Measurements from ENCODE around the gene RSPH10B2. TPM values are rescaled to one million over a fixed set of nuclear protein-coding genes. Genes with fewer than 3 reads are reported as not detected.
A peak's percentile ranks its signal among the peaks of the same experiment; 100 is the strongest.
"Not testable (repeated sequence)": the region's sequence is repeated elsewhere in the genome, so short reads cannot be mapped to it uniquely, and the experiment has no call there.

Gene RSPH10B2
- polyA plus RNA-seq, 2 of the 4 experiments (the other 2 are of a cell fraction): 0.08 TPM; not detected in 1

DNA sequence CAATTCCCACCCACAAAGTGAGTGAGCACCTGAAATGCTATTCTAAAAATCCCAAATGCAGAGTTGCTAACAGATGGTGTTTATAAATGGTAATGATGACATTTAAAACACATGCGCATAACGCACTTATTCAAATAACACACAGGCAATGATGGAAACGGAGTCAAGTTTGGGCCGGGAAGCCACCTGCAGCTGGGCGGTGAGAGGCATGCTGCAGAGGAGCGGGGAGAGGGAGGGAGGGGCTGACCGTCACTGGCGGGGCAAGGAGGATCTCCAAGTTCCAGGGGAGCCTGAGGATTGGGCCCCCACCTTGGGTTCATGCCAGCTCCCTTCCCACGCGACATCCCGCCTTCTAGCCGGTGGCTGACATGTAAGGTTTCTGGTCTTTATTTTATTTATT, 7.3 kb downstream of the RSPH10B2 start:
- FAIRE-seq; DNase-seq (ENCODE audit: low read depth in 1 of 2, low spot score in 1 of 2); H3K27ac ChIP-seq; ATAC-seq; H3K9me3 ChIP-seq; POLR2A ChIA-PET; H3K4me2 ChIP-seq; H3K4me3 ChIP-seq; CTCF ChIA-PET; H3K4me1 ChIP-seq: not testable (repeated sequence)
- 100% methylated on average over 4 of the region's 12 CpGs for WGBS (ENCODE audit: missing lambda C conversion rate)

DNA sequence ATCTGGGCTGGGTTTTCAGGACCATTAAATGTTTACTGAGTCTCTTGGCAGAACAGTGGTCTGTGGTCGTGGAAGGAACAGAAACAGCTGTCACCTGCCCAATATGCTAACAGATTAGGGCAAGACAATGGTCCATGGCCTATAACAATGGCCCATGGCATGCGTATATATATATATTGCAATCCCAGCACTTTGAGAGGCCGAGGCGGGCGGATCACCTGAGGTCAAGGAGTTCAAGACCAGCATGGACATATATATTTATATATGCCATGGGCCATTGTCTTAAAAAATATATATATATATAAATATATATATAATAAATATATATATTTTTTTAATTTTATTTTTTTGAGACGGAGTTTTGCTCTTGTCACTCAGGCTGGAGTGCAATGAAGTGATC, 27.7 kb downstream of the RSPH10B2 start:
- FAIRE-seq; DNase-seq (ENCODE audit: low read depth in 1 of 2, low spot score in 1 of 2); CTCF ChIA-PET; H3K4me1 ChIP-seq; POLR2A ChIA-PET; H3K4me2 ChIP-seq; ATAC-seq; H3K27ac ChIP-seq; H3K9me3 ChIP-seq; H3K4me3 ChIP-seq: not testable (repeated sequence)
- WGBS (ENCODE audit: missing lambda C conversion rate): 76% methylated on average over 5 of the region's 6 CpGs

DNA sequence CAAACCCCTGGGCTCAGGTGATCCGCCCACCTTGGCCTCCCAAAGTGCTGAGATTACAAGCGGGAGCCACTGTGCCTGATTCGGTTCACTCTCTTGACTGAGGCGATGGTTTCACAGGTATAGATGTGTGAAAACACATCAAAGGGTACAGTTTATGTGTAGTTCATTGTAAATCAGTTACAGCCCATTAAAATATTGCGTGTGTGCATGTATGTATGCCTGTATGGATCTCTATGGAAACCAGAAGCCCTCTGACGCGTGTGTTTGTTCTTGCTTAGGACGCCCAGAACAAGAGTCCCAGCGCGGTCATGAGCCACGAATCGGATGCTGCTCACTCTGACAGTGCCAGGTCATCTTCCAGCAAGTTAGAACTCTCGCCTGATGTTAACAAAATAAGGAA, 35.5 kb downstream of the RSPH10B2 start:
- POLR2A ChIA-PET; FAIRE-seq; H3K4me3 ChIP-seq; H3K4me2 ChIP-seq; H3K27ac ChIP-seq; H3K9me3 ChIP-seq; CTCF ChIA-PET; DNase-seq (ENCODE audit: low read depth in 1 of 2, low spot score in 1 of 2); ATAC-seq; H3K4me1 ChIP-seq: not testable (repeated sequence)
- no CpG with 5 or more reads among the region's 13 CpGs for WGBS (ENCODE audit: missing lambda C conversion rate)

DNA sequence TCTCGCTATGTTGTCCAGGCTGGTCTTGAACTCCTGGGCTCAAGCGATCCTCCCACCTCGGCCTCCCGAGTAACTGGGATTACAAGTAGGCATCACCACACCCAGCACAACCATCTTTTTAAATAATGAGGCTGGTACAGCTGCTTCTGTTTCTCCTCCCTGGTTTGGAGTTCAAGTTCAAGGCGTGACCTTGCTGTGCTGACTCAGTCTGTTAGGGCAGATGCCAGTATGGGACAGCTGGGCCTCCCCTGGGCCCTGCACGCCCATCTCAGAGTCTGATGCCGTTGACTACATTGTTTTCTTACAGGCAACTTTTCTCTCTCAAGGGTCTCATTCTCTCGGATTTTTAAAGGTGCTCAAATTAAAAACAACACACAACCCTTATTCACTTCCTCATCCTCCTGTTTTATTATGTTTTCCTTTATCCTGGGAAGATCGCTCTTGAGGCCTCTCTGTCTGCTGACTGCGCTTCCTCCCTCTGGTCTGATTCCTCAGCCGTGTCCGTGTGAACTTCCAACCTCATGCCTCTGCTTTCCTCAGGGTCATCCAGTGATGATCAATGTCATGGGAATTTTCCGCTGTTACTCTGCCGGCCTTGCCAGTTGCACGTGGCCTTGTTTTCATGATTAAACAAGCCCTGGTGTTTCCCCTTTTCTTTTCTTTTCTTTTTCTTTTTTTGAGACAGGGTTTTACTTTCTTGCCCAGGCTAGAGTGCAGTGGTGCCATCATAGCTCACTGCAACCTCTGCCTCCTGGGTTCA, 38.4 kb downstream of the RSPH10B2 start:
- H3K4me3 ChIP-seq, CTCF ChIA-PET, H3K4me2 ChIP-seq, H3K4me1 ChIP-seq, POLR2A ChIA-PET, H3K27ac ChIP-seq, FAIRE-seq, H3K9me3 ChIP-seq: not testable (repeated sequence)
- WGBS (ENCODE audit: missing lambda C conversion rate): 84% methylated on average over 6 of the region's 15 CpGs
- DNase-seq (ENCODE audit: low read depth in 1 of 2, low spot score in 1 of 2): peak in 1 of 2 experiments; percentile 3
- peak; percentile 48 to 57; a peak in 4 of 6 replicates for ATAC-seq

DNA sequence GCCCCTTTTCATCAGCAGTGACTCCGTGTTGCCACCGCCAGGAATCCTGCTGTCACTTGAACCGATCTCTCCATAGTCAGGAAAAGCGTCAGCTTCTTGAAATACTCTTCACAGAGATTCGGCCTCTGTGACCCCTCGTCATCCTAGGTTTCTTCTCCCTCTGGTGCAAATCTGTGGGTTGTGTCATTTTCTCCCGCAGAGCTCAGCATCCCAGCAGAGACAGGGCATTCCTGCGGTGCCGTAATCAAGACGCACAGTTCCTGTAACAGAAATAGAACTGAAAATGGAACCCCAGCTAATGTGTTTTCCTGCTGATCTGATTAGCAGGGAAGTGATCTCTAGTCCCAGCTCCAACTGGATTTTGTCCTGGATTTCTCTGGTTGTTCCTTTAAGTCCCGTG, 40.4 kb downstream of the RSPH10B2 start:
- H3K27ac ChIP-seq: not testable (repeated sequence)

DNA sequence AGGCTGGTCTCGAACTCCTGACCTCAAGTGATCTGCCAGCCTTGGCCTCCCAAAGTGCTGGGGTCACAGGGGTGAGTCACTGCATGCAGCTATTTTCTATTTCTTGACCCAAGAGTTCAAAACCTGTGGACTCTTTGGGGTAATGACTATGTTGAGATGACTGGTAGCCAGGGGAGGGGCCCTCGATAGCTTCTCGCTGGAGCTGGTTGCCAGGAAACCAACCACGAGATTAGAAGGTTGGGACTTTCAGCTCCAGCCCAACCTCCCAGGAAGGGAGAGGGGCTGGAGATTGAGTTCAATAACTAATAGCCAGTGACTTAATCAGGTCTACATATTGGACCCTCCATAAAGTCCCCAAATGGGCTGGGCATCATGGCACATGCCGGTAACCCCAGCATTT, 43.3 kb downstream of the RSPH10B2 start:
- POLR2A ChIA-PET; H3K4me2 ChIP-seq; FAIRE-seq; H3K4me1 ChIP-seq; H3K27ac ChIP-seq; H3K9me3 ChIP-seq; ATAC-seq; H3K4me3 ChIP-seq; DNase-seq (ENCODE audit: low read depth in 1 of 2, low spot score in 1 of 2); CTCF ChIA-PET: not testable (repeated sequence)
- 86% methylated on average over 3 of the region's 5 CpGs for WGBS (ENCODE audit: missing lambda C conversion rate)

More for the DNA sequence above, 40.4 kb downstream of the RSPH10B2 start:
- FAIRE-seq; H3K4me1 ChIP-seq; POLR2A ChIA-PET; H3K4me3 ChIP-seq; CTCF ChIA-PET; DNase-seq (ENCODE audit: low read depth in 1 of 2, low spot score in 1 of 2); H3K9me3 ChIP-seq; ATAC-seq; H3K4me2 ChIP-seq: not testable (repeated sequence)
- WGBS (ENCODE audit: missing lambda C conversion rate): 94% methylated on average over 3 of the region's 11 CpGs

DNA sequence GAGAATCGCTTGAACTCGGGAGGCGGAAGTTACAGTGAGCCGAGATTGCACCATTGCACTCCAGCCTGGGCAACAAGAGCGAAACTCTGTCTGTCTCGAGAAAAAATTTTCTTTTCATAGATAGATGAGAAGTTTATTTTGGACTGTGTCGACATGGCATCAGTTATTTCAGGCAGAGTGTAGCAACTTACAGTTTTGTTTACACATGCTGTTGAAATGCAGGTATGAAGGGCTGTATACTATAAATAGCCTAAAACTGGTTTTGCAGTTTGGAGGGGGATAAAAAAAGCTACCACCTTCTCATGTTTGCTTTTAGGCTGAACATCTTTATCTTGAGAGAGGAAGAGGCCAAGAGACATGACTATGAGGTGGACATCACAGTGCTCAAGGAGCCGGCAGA, 44.1 kb downstream of the RSPH10B2 start:
- H3K4me3 ChIP-seq; POLR2A ChIA-PET; H3K4me2 ChIP-seq; FAIRE-seq; H3K9me3 ChIP-seq; ATAC-seq; H3K4me1 ChIP-seq; CTCF ChIA-PET; H3K27ac ChIP-seq; DNase-seq (ENCODE audit: low read depth in 1 of 2, low spot score in 1 of 2): not testable (repeated sequence)
- WGBS (ENCODE audit: missing lambda C conversion rate): no CpG with 5 or more reads among the region's 8 CpGs

DNA sequence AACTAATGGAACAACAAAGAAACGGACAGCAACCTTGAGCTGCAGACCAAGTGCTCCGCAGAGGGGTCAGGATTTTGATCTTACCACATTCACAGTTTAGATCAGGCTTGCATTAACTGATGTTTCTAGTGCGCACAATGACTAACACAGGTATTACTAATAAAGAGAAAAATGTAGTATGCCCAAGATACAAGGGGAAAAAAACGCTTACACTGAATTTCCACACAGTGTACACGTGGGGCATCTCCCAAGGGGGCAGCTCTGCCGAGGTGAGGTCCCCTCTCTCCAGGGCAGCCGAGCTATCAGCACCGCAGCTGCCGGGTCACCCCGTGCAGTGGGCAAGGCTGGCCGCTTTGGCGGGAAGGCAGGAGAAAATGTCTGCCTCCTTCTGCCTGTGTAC, 46.0 kb downstream of the RSPH10B2 start:
- H3K4me1 ChIP-seq; H3K4me2 ChIP-seq; H3K4me3 ChIP-seq; ATAC-seq; DNase-seq (ENCODE audit: low read depth in 1 of 2, low spot score in 1 of 2); POLR2A ChIA-PET; CTCF ChIA-PET; H3K9me3 ChIP-seq; FAIRE-seq; H3K27ac ChIP-seq: not testable (repeated sequence)
- WGBS (ENCODE audit: missing lambda C conversion rate): no CpG with 5 or more reads among the region's 12 CpGs

DNA sequence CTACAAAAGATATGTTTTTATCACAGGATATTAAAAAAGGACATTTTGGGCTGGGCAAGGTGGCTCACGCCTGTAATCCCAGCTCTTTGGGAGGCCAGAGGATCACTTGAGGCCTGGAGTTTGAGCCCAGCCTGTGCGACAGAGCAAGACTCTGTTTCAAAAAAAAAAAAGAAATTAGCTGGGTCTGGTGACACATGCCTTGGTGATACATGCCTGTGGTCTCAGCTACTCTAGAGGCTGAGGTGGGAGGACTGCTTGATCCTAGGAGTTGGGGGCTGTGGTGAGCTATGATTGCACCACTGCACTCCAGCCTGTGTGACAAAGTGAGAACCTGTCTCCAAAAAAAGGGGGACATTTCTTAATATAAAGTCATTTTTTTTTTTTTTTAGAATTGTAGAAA, 46.4 kb downstream of the RSPH10B2 start:
- POLR2A ChIA-PET; ATAC-seq; H3K4me3 ChIP-seq; H3K9me3 ChIP-seq; H3K27ac ChIP-seq; H3K4me2 ChIP-seq; H3K4me1 ChIP-seq; FAIRE-seq; CTCF ChIA-PET; DNase-seq (ENCODE audit: low read depth in 1 of 2, low spot score in 1 of 2): not testable (repeated sequence)
- no CpG with 5 or more reads among the region's 2 CpGs for WGBS (ENCODE audit: missing lambda C conversion rate)

DNA sequence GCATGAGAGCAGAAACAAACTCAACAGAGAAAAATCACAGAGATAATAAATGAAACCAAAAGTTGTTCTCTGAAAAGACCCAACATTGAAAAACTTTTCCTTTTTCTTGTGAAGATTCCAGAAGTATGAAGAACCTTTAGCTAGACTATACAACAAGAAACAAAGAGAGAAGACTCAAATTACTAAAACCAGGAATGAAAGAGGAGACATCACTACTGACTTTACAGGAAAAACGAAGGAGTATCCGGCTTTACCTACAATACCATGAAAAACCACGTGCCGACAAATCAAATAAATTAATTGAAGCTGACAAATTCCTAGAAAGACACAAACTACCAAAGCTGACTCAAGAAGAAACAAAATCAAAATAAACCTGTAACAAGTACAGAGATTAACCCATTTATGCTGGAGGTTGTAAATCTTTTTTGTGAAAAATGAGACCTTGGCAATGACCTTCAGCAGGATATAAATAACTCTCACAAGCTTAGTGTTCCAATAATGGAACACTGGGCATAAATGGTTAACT, 53.6 kb downstream of the RSPH10B2 start:
- H3K4me2 ChIP-seq; H3K27ac ChIP-seq; CTCF ChIA-PET; H3K9me3 ChIP-seq; H3K4me1 ChIP-seq; FAIRE-seq; H3K4me3 ChIP-seq; POLR2A ChIA-PET; ATAC-seq; DNase-seq (ENCODE audit: low read depth in 1 of 2, low spot score in 1 of 2): not testable (repeated sequence)
- 82% methylated on average over 4 of the region's 4 CpGs for WGBS (ENCODE audit: missing lambda C conversion rate)

DNA sequence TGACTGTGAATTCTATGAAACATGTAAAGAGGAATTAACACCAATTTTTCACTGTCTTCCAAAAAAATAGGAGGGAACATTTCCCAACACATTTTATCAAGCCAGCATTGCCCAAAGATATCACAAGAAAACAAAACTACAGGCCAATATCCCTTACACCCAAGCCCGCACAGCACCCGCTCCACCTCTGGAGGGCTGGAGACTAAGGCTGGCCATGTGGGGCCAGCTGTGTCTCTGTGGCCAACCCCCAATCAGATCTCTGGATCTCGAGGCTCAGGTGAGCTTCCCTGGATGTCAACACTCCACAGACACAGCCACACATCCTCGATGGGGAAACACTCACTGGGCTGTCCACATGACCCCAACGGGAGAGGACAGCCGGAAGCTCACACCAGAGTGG, 54.1 kb downstream of the RSPH10B2 start:
- DNase-seq (ENCODE audit: low read depth in 1 of 2, low spot score in 1 of 2); FAIRE-seq; H3K4me1 ChIP-seq; ATAC-seq; CTCF ChIA-PET; H3K9me3 ChIP-seq; H3K4me3 ChIP-seq; H3K4me2 ChIP-seq; POLR2A ChIA-PET; H3K27ac ChIP-seq: not testable (repeated sequence)
- no CpG with 5 or more reads among the region's 6 CpGs for WGBS (ENCODE audit: missing lambda C conversion rate)

DNA sequence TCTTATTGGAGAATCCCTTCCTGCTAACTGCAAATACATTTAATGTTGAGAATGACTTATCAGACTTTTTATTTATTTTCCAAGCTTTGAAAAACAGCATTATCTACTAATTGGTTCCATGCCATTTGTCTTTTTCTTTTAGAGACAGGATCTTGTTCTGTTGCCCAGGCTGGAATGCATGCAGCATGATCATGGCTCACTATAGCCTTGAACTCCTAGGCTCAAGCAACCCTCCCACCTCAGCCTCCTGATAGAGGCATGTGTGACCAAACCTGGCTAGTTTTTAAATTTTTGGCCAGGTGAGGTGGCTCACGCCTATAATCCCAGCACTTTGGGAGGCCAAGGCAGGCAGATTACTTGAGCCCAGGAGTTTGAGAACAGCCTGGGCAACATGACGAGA, 59.1 kb downstream of the RSPH10B2 start:
- H3K9me3 ChIP-seq; CTCF ChIA-PET; H3K4me3 ChIP-seq; H3K4me2 ChIP-seq; FAIRE-seq; H3K4me1 ChIP-seq; H3K27ac ChIP-seq; ATAC-seq; DNase-seq (ENCODE audit: low read depth in 1 of 2, low spot score in 1 of 2); POLR2A ChIA-PET: not testable (repeated sequence)
- WGBS (ENCODE audit: missing lambda C conversion rate): 80% methylated on average over 2 of the region's 2 CpGs

Data from A549 (cell line).